Aorta (tissue), 5 donors: ENCODE measurements around the gene CCZ1B. TPM values are rescaled to one million over a fixed set of nuclear protein-coding genes. Genes with fewer than 3 reads are reported as not detected.
"Not testable (repeated sequence)": the region's sequence is repeated elsewhere in the genome, so short reads cannot be mapped to it uniquely, and the experiment has no call there.

Experiments
- ATAC-seq: fragments of 200-7000 bp; cut with Tn5 transposase; one replicate; pipeline ENCODE4 v1.9.1; 2022; ENCODE audit warnings: moderate library complexity; ENCODE audit not compliant: low FRiP score
- DNase-seq, 2 donors: peaks; one replicate each; pipeline ENCODE4 v3.0.0-alpha.2; 2020
- H3K27ac ChIP-seq, 2 donors: one replicate each; pipeline ENCODE4 v1.5.1; 2013; ENCODE audit warnings: low read length in 2 of 2, mild to moderate bottlenecking in 2 of 2, moderate library complexity in 2 of 2, control low read depth in 1 of 2, inconsistent platforms in 1 of 2, low read depth in 1 of 2
- H3K27me3 ChIP-seq, 2 donors: one replicate each; pipeline ENCODE4 v1.6.1; 2013; ENCODE audit warnings: control low read depth in 1 of 2, low read length in 1 of 2, mild to moderate bottlenecking in 1 of 2, moderate library complexity in 1 of 2; ENCODE audit not compliant: insufficient read depth in 2 of 2, control insufficient read depth in 1 of 2
- H3K36me3 ChIP-seq, 2 donors: one replicate each; pipeline ENCODE4 v1.6.1; 2013; ENCODE audit warnings: control low read depth in 1 of 2, low read length in 1 of 2, mild to moderate bottlenecking in 1 of 2; ENCODE audit not compliant: insufficient read depth in 2 of 2, control insufficient read depth in 1 of 2
- H3K4me1 ChIP-seq, 2 donors: one replicate each; pipeline ENCODE4 v1.6.1; 2013; ENCODE audit warnings: low read length in 2 of 2, control low read depth in 1 of 2, mild to moderate bottlenecking in 1 of 2, moderate library complexity in 1 of 2; ENCODE audit not compliant: insufficient read depth in 2 of 2, control insufficient read depth in 1 of 2
- H3K4me3 ChIP-seq, 2 donors: one replicate each; pipeline ENCODE4 v1.5.1; 2013; ENCODE audit warnings: low read length in 2 of 2, control low read depth in 1 of 2, mild to moderate bottlenecking in 1 of 2
- H3K9me3 ChIP-seq: one replicate; pipeline ENCODE4 v1.6.1; 2013; ENCODE audit warnings: mild to moderate bottlenecking, low read length; ENCODE audit not compliant: control insufficient read depth
- WGBS, 2 donors: extraction: QIAGEN DNeasy Blood & Tissue Kit; methylation state at CpG; one replicate each; pipeline ENCODE4 v1.1.7; 2013; 5-methylcytosine and 5-hydroxymethylcytosine counted together
- intact Hi-C, 2 donors: fragments of 100-400 bp; cut with DNase I; formaldehyde crosslinking; loops; one replicate each; pipeline versions ENCODE4 v1.14.2 to v1.15.0; 2022
- polyA plus RNA-seq, 2 donors: library from polyadenylated mRNA; stranded (reverse); fragments of 200-250 nt; gene quantifications; one replicate each; pipeline ENCODE4 v1.2.3, GENCODE V29; 2013
- total RNA-seq, 2 donors: library from RNA; stranded (reverse); fragmentation: NEBNext Ultra II Directional; extraction: Animal tissue kit (Norgen Biotek cat#: 25700); gene quantifications; one replicate each; pipeline ENCODE4 v1.2.1, GENCODE V29; 2021
- donor health status: healthy with polysubstance abuse.
- donor health status: Bipolar disorder and iron deficiency.
- donor health status: DM: no; HTN: no; CAD: no.
- donor health status: DM: no; HTN: no; CAD: no.
- donor health status: DM: yes; HTN: yes; CAD: no.

CCZ1B gene
- total and polyA plus RNA-seq, 4 donors = 16.8 to 74.4 (median 49.1) TPM

DNA sequence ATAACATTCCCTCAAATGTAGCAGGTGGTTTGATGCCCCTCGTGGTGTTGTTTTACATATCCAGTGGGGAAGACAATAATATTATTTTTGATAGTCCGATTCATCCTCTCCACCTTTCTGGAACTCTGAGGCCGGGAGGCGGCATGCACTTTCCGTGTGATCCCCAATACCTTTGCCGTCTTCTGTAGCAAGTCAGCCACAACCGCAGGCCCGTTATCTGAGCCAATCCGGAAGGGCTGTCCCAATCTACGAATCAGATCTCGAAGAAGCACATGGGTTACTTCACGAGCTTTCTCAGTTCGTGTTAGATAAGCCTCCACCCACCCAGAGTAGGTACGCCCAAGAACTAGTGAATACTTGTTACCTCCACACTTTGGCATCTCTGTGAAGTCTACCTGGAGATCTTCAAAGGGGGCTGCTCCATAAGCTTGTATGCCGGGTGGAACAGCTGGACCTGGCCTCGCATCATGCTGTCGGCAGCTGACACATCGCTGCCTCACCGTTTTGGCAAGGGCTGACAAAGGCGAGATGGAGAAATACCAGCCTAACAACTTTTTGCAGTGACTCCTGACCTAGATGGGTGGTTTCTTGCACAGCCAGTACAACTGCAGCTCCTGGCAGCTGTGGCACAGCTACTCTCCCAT lies 16.3 kb upstream of the CCZ1B start:
- DNase-seq, H3K27me3 ChIP-seq, ATAC-seq, H3K4me3 ChIP-seq, H3K27ac ChIP-seq, H3K4me1 ChIP-seq, intact Hi-C loops, H3K36me3 ChIP-seq, H3K9me3 ChIP-seq: not testable (repeated sequence)
- 69 to 72% methylated on average over 20 of the region's 20 CpGs for WGBS, 2 donors

DNA sequence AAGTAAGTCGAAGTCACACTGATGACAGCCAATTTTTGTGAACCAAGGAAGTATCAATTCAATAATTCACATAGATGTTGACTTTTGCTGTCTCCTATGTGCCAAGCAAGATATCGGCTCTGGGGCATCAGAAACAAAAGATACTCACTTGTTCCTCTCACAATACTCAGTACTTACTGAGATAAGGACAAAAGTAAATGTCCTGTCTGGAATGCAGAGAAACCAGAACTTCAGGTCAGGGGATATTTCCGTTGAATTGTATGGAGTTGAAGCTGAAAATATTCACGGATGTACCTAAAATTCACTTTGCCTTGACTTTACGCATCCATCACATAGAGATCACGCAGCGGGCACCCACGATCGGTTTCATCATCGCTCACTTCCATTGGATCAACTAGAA lies 11.0 kb upstream of the CCZ1B start:
- WGBS, 2 donors = 91% methylated on average over 10 of the region's 10 CpGs
- H3K4me3 ChIP-seq, H3K36me3 ChIP-seq, DNase-seq, H3K9me3 ChIP-seq, H3K27ac ChIP-seq, intact Hi-C loops, ATAC-seq, H3K4me1 ChIP-seq, H3K27me3 ChIP-seq: not testable (repeated sequence)

DNA sequence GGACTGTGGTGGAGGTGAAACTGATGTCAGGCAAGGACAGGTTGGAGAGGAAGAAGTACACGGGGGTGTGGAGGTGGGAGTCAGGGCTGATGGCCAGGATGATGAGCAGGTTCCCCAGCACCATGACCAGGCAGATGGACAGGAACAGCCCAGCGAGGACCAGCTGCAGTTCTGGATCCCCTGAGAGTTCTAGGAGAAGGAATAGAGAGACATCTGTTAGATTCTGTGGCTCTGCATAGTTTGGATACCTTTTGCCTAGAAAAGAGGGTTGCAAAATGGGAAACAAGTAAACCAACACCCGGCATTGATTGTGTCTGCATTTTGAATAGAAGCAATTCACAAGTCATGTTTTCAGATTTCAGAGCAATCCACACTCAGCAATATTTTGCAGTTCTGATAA lies 9.4 kb upstream of the CCZ1B start:
- H3K36me3 ChIP-seq, ATAC-seq, intact Hi-C loops, H3K9me3 ChIP-seq, H3K4me3 ChIP-seq, H3K27me3 ChIP-seq, H3K4me1 ChIP-seq, H3K27ac ChIP-seq, DNase-seq: not testable (repeated sequence)
- WGBS, 2 donors = 54 to 60% methylated on average over 3 of the region's 3 CpGs

DNA sequence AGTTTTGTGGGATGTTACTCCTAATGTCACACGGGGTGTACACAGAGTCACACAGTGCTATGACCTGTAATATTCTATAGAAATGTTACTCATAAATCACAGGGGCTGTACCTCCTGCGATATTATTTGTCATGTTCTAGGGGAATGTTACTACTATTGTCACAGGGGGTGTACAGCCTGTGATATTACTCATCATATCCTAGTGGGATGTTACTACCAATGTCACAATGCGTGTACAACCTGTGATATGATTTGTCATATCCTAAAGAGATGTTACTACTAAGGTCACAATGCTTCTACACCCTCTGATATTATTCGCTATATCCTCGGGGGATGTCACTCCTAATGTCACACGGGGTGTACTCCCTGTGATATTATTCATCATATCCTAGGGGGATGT lies 7.6 kb upstream of the CCZ1B start:
- WGBS, 2 donors = 87% methylated on average over 6 of the region's 6 CpGs
- intact Hi-C loops = no loop called here
- no peaks in the 10 kb centered on the region for H3K4me1 ChIP-seq
- no peaks in the 10 kb centered on the region for H3K36me3 ChIP-seq
- DNase-seq (no peak), ATAC-seq (no peak)
- no peak overlapping the region for H3K27ac ChIP-seq
- no peak overlapping the region for H3K4me3 ChIP-seq
- no peaks in the 10 kb centered on the region for H3K9me3 ChIP-seq
- no peaks in the 10 kb centered on the region for H3K27me3 ChIP-seq

DNA sequence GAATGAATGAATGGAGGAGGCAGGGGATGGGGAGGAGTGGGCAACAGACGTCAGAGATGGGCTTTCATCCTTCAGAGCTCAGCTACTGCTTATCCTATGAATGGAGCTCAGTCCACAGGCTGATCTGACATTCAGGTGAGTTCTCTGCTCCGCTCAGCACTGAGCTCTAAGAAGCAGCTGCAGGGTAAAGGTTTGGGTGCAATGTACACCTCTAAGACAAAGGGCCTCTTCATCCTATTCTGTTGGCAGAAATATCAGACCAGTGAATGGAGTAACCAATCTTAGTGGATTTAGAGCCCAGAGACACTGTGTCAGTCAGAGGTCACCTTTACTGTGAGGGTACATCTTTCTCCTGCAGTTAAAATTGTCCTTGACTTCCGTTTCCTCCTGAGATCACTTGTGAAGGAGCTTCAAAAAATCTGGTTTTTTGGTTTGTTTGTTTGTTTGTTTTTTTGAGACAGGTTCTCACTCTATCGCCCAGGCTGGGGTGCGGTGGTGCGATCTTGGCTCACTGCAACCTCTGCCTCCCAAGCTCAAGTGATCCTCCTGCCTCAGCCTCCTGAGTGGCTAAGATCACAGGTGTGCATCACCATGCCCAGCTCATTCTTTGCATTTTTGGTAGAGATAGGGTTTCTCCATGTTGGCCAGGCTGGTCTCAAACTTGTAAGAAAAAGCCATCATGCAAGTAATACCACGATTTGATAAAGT lies 5.1 kb upstream of the CCZ1B start:
- Histone ChIP-seq H3K4me1 (no peaks in the 10 kb centered on the region), H3K9me3 (no peaks in the 10 kb centered on the region), H3K27me3 (no peaks in the 10 kb centered on the region), H3K4me3 (no peak overlapping the region), H3K36me3 (no peaks in the 10 kb centered on the region), H3K27ac (no peak overlapping the region)
- WGBS, 2 donors = 75 to 81% methylated on average over 7 of the region's 7 CpGs
- intact Hi-C loops = no loop called here
- DNase-seq (no peak), ATAC-seq (no peak)

DNA sequence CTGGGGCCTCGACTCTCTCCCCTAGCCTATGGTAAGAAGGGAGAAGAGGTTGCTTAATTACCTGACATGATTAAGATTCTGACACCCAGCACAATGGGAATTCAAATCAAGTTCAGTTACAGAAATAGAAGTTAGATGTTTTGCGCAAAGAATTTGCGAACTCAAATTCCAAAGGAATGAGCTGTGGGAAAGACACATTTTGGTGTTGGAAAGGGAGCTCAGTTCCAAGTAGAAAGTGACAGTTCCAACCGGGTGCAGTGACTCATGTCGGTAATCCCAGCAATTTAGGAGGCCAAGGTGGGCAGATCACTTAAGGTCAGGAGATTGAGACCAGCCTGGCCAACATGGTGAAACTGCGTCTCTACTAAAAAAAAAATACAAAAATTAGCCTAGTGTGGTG lies 4.0 kb upstream of the CCZ1B start:
- DNase-seq, intact Hi-C loops, ATAC-seq, H3K9me3 ChIP-seq, H3K4me3 ChIP-seq, H3K36me3 ChIP-seq, H3K27me3 ChIP-seq, H3K27ac ChIP-seq, H3K4me1 ChIP-seq: not testable (repeated sequence)
- 44 to 62% methylated on average over 6 of the region's 6 CpGs for WGBS, 2 donors

DNA sequence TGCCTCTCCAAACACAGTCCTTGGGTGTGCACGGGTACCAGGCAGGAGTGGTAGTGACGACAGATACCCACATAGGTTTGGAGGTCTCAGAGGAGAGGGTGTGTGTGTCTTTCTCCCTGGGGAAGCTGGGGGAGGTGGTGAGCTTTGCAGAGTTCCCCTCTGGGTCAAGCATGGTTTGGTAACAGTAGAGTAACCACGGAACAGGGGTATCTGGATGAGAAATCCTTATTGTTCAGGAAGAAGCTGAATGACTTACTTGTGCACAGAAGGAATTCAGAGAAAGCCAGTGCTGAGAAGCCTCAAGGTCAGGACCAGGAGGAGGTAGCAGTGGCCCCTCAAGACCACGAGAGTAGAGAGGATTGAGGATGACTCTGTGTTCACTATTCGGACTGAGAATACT lies 3.5 kb upstream of the CCZ1B start:
- H3K27ac ChIP-seq, ATAC-seq, H3K9me3 ChIP-seq, H3K4me1 ChIP-seq, H3K36me3 ChIP-seq, H3K4me3 ChIP-seq, intact Hi-C loops, H3K27me3 ChIP-seq, DNase-seq: not testable (repeated sequence)
- 56 to 76% methylated on average over 3 to 4 of the region's 5 CpGs for WGBS, 2 donors

DNA sequence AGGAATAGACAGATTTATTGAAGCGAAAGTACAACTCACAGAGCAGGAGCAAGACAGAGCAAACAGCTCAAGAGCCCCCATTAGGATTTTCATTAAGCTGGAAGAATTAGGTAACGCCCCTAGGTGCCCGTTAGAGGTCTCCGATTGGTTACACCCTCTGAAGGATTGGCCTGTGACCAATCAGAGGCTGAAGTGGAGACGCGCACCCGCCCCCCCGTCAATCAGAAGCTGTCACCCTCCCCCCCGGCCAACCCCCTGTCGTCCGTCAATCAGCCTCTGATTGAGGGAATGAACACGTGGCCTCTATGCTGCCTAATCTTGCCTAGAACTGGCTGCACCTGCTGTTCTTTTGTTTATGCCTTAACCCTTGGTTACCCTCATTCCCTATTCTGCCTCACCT lies 1.1 kb upstream of the CCZ1B start:
- H3K9me3 ChIP-seq, intact Hi-C loops, DNase-seq, H3K4me1 ChIP-seq, H3K27me3 ChIP-seq, H3K4me3 ChIP-seq, H3K36me3 ChIP-seq, H3K27ac ChIP-seq, ATAC-seq: not testable (repeated sequence)
- WGBS, 2 donors = 49 to 62% methylated on average over 11 to 12 of the region's 12 CpGs
